Stomach (tissue), 9 donors: ENCODE data around the gene BRCA2. TPM values are rescaled to one million over a fixed set of nuclear protein-coding genes. Genes with fewer than 3 reads are reported as not detected.

Experiments
- DNase-seq, 2 donors: peaks; one replicate each; pipeline versions ENCODE4 v3.0.0 to v3.0.0-alpha.2; 2013 to 2019
- H3K27ac ChIP-seq, 5 donors: fragments of 200-600 bp in 4 of 5; sonication (generic) in 4 of 5; one replicate each; pipeline ENCODE4 v1.5.1; 2013 to 2019; ENCODE audit warnings: mild to moderate bottlenecking in 1 of 5, moderate library complexity in 1 of 5
- H3K27me3 ChIP-seq, 3 donors: fragments of 200-600 bp; sonication (generic); one replicate each; pipeline ENCODE4 v1.5.1; 2017 to 2019; ENCODE audit warnings: mixed run types in 1 of 3
- H3K36me3 ChIP-seq, 4 donors: fragments of 200-600 bp; sonication (generic); 1 replicate in 3 of 4; 2 replicates in 1 of 4; pipeline ENCODE4 v1.5.1; 2016 to 2019
- H3K4me1 ChIP-seq, 4 donors: fragments of 200-600 bp; sonication (generic); one replicate each; pipeline ENCODE4 v1.5.1; 2016 to 2019
- H3K4me3 ChIP-seq, 4 donors: fragments of 200-600 bp; sonication (generic) in 3 of 4; one replicate each; pipeline ENCODE4 v1.5.1; 2016 to 2019; ENCODE audit warnings: mild to moderate bottlenecking in 1 of 4
- H3K9me3 ChIP-seq, 4 donors: fragments of 200-600 bp; sonication (generic); one replicate each; pipeline ENCODE4 v1.5.1; 2016 to 2019
- CTCF ChIP-seq, 7 experiments: fragments of 450-650 bp in 4 of 7; fragments of 200-600 bp in 3 of 7; sonication (generic) in 3 of 7; IDR thresholded peaks; one replicate each; pipeline ENCODE4 v1.5.1; 2016 to 2019; ENCODE audit warnings: antibody characterized with exemption in 7 of 7, control low read depth in 2 of 7, mild to moderate bottlenecking in 1 of 7
- EP300 ChIP-seq: sonication (generic); formaldehyde crosslinking; IDR thresholded peaks from one replicate; pipeline ENCODE4 v1.6.1; 2017; ENCODE audit warnings: antibody characterized with exemption
- POLR2A ChIP-seq, 4 donors: fragments of 450-650 bp; IDR thresholded peaks; one replicate each; pipeline ENCODE4 v1.6.1; 2016; ENCODE audit warnings: antibody characterized with exemption in 4 of 4, control low read depth in 2 of 4, mild to moderate bottlenecking in 1 of 4, moderate library complexity in 1 of 4
- POLR2AphosphoS5 ChIP-seq, 3 donors: sonication (generic); formaldehyde crosslinking; IDR thresholded peaks; one replicate each; pipeline ENCODE4 v1.6.1; 2016; ENCODE audit warnings: antibody characterized with exemption in 3 of 3
- WGBS, 5 donors: extraction: QIAGEN DNeasy Blood & Tissue Kit in 3 of 5; methylation state at CpG; one replicate each; pipeline versions ENCODE4 v1.1.5 to v1.1.7; 2013 to 2018; 5-methylcytosine and 5-hydroxymethylcytosine counted together
- intact Hi-C: fragments of 100-400 bp; cut with DNase I; formaldehyde crosslinking; loops from one replicate; pipeline ENCODE4 v1.15.1; 2023; ENCODE audit warnings: low total_unique reads
- polyA plus RNA-seq, 3 donors: library from polyadenylated mRNA; stranded (reverse); fragments of 200-250 nt; gene quantifications; one replicate each; pipeline ENCODE4 v1.2.3, GENCODE V29; 2013
- total RNA-seq, 5 donors: library from RNA; depleted of rRNA; stranded (reverse); fragments of >200 nt; gene quantifications; one replicate each; pipeline versions ENCODE4 v1.1.0 to v1.2.3, GENCODE V29; 2014 to 2016
- donor health status: healthy with polysubstance abuse.
- donor health status: Bipolar disorder and iron deficiency.
- donor health status: healthy.

The BRCA2 gene
- total and polyA plus RNA-seq, 8 donors = 0.53 to 16.2 (median 1.2) TPM

- Histone ChIP-seq H3K27me3 (no peaks in the 10 kb centered on the region), H3K27ac (no peak overlapping the region), H3K4me1 (no peaks in the 10 kb centered on the region), H3K36me3 (no peaks in the 10 kb centered on the region), H3K4me3 (no peak overlapping the region), H3K9me3 (no peaks in the 10 kb centered on the region)
- intact Hi-C loops = loop anchor here (10.0 kb wide), 1 partner anchor 189 kb away; no protein-coding TSS in a partner anchor
- no peak for DNase-seq
- no peak for TF ChIP-seq CTCF (IDR thresholded peaks at IDR 0.05)
- TF ChIP-seq POLR2AphosphoS5 (IDR thresholded peaks at IDR 0.05) = no peak
- TF ChIP-seq EP300 = no peak
- no peak for TF ChIP-seq POLR2A (IDR thresholded peaks at IDR 0.05)
These were observed 70.1 kb downstream of the BRCA2 start for GRCh38 chr13:32385410-32385809.

DNA sequence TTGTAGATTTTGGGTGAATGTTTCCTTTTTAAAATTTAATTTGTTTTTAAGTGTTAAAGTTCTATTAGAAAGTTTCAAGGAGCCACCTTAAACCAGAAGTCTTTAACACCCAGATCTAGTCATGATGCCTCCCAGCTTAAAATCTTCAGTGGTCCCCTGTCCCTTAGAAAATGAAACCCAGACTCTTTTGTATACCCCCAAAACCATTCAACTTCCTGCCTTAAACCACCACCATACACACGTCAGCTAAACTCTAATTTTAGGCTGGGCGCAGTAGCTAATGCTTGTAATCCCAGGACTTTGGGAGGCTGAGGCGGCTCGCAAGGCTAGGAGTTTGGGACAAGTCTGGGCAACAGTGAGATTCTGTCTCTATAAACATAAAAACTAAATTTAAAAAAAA is 74.7 kb downstream of the BRCA2 start:
- no peak for TF ChIP-seq EP300
- no peak for TF ChIP-seq CTCF (IDR thresholded peaks at IDR 0.05)
- TF ChIP-seq POLR2AphosphoS5 (IDR thresholded peaks at IDR 0.05) = no peak
- TF ChIP-seq POLR2A (IDR thresholded peaks at IDR 0.05) = no peak
- Histone ChIP-seq H3K4me3 (no peak overlapping the region), H3K4me1 (no peaks in the 10 kb centered on the region), H3K27ac (no peak overlapping the region), H3K27me3 (no peaks in the 10 kb centered on the region), H3K9me3 (no peaks in the 10 kb centered on the region), H3K36me3 (no peaks in the 10 kb centered on the region)
- 68 to 87% (median 79%) methylated on average over 4 of the region's 4 CpGs for WGBS, 5 donors
- intact Hi-C loops = no loop called here
- DNase-seq = no peak

DNA sequence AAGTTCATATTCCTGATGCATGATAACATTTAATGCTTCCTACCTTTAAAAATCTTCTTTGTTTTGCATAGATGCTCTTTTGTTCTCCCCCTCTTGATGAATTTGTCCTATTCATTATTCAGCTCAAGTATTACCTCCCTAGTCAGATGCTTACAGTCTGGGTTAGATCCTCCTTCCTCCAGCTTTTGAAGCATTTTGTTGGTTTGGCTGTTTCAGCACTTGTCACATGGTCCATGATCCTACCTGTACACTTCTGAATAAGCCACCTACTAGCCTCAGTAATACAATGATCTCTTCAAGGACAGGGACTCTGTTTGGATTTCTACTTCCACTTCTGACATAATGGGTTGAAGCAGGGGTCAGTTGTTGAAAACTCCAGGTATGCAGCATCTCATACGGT is 75.2 kb downstream of the BRCA2 start:
- 74 to 92% (median 87%) methylated on average over 1 of the region's 1 CpG for WGBS, 5 donors
- Histone ChIP-seq H3K9me3 (no peaks in the 10 kb centered on the region), H3K27ac (no peak overlapping the region), H3K36me3 (no peaks in the 10 kb centered on the region), H3K4me3 (no peak overlapping the region), H3K4me1 (no peaks in the 10 kb centered on the region), H3K27me3 (no peaks in the 10 kb centered on the region)
- TF ChIP-seq POLR2A (IDR thresholded peaks at IDR 0.05) (no peak), POLR2AphosphoS5 (IDR thresholded peaks at IDR 0.05) (no peak), CTCF (IDR thresholded peaks at IDR 0.05) (no peak), EP300 (no peak)
- intact Hi-C loops = no loop called here
- DNase-seq = no peak

DNA sequence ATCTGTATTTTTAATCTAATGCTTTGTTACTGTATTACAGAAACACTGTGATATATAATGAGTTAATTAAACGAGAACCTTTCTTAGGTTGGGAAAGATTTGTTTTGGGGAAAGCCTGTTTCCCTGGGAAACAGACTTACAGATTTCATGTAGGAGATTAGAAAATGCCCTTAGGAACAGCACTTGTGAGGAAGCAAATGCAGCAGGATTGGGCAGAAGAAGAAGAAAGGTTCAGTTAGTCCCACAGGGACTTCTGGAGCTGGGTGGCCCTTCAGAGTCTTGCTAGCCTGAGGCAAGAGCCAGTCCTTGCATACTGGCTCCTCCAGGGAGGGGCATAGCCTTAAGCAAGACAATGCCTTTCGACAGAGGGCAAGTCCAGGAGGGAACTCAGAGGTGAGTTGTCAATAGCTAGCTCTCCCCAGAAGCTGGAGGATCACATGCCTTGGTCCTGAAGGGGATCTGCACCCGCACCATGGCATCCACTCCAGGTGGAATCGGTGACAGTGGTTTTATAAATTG is 75.9 kb downstream of the BRCA2 start:
- intact Hi-C loops = no loop called here
- DNase-seq = no peak
- no peak for TF ChIP-seq CTCF (IDR thresholded peaks at IDR 0.05)
- TF ChIP-seq EP300 = no peak
- no peak for TF ChIP-seq POLR2AphosphoS5 (IDR thresholded peaks at IDR 0.05)
- TF ChIP-seq POLR2A (IDR thresholded peaks at IDR 0.05) = no peak
- H3K27ac ChIP-seq = no peak overlapping the region
- no peaks in the 10 kb centered on the region for H3K27me3 ChIP-seq
- H3K4me3 ChIP-seq = no peak overlapping the region
- WGBS, 5 donors = 66 to 90% (median 75%) methylated on average over 4 of the region's 4 CpGs
- no peaks in the 10 kb centered on the region for H3K9me3 ChIP-seq
- no peaks in the 10 kb centered on the region for H3K4me1 ChIP-seq
- H3K36me3 ChIP-seq = no peaks in the 10 kb centered on the region
